ENCODE data around the gene NKX3-2.

DNA sequence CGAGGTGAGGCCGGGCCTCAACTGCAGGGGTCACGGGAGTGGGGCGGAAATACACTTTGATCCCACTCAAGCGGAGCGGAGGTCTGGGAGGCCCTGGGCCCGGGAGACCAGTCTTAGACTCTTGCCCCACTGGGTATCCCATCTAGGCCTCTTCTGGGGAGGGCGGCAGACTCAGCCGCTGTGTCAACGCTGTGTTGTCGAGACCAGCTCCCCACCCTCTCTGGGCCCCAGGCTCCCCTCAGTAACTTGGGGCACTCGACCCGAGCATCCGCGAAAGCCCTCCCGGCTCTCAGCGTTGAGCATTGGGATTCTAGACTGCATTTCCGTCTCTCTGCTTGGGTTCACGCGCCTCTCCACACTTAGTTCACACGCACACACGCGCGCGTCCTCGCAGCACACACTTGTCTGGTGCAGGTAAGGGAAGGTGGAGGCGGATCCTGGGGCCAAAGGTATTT is 1.7 kb downstream of the NKX3-2 start:
- no peak for TF ChIP-seq POLR2A (IDR thresholded peaks at IDR 0.05)
- TF ChIP-seq, protein P1, sequence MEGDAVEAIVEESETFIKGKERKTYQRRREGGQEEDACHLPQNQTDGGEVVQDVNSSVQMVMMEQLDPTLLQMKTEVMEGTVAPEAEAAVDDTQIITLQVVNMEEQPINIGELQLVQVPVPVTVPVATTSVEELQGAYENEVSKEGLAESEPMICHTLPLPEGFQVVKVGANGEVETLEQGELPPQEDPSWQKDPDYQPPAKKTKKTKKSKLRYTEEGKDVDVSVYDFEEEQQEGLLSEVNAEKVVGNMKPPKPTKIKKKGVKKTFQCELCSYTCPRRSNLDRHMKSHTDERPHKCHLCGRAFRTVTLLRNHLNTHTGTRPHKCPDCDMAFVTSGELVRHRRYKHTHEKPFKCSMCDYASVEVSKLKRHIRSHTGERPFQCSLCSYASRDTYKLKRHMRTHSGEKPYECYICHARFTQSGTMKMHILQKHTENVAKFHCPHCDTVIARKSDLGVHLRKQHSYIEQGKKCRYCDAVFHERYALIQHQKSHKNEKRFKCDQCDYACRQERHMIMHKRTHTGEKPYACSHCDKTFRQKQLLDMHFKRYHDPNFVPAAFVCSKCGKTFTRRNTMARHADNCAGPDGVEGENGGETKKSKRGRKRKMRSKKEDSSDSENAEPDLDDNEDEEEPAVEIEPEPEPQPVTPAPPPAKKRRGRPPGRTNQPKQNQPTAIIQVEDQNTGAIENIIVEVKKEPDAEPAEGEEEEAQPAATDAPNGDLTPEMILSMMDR (IDR thresholded peaks at IDR 0.05) = no peak
